Ovary (tissue), 3 donors: ENCODE measurements around the gene HIP1.
A peak's percentile ranks its signal among the peaks of the same experiment; 100 is the strongest.

Experiments
- EP300 ChIP-seq: sonication (generic); formaldehyde crosslinking; IDR thresholded peaks from one replicate; pipeline ENCODE4 v1.6.1; 2017; ENCODE audit warnings: antibody characterized with exemption
- POLR2A ChIP-seq: fragments of 450-650 bp; IDR thresholded peaks from one replicate; pipeline ENCODE4 v1.6.1; 2017; ENCODE audit warnings: antibody characterized with exemption, mild to moderate bottlenecking, moderate library complexity
- TF ChIP-seq, protein P1 (sequence below), 3 donors: fragments of 450-650 bp in 2 of 3; fragments of 200-600 bp in 1 of 3; IDR thresholded peaks; one replicate each; pipeline versions ENCODE4 v1.5.1 to v1.8.0; 2016 to 2022; ENCODE audit warnings: antibody characterized with exemption in 3 of 3, mild to moderate bottlenecking in 1 of 3
- donor health status: DM: no; HTN: no; CAD: no.

- TF ChIP-seq, protein P1, sequence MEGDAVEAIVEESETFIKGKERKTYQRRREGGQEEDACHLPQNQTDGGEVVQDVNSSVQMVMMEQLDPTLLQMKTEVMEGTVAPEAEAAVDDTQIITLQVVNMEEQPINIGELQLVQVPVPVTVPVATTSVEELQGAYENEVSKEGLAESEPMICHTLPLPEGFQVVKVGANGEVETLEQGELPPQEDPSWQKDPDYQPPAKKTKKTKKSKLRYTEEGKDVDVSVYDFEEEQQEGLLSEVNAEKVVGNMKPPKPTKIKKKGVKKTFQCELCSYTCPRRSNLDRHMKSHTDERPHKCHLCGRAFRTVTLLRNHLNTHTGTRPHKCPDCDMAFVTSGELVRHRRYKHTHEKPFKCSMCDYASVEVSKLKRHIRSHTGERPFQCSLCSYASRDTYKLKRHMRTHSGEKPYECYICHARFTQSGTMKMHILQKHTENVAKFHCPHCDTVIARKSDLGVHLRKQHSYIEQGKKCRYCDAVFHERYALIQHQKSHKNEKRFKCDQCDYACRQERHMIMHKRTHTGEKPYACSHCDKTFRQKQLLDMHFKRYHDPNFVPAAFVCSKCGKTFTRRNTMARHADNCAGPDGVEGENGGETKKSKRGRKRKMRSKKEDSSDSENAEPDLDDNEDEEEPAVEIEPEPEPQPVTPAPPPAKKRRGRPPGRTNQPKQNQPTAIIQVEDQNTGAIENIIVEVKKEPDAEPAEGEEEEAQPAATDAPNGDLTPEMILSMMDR (IDR thresholded peaks at IDR 0.05): peak in 2 of 3 donors; percentile 41 to 47
- TF ChIP-seq POLR2A (peak; percentile 40), EP300 (no peak)
Measured at GRCh38 chr7:75738975-75739795, 444 bp upstream of the HIP1 start.
